Inferior parietal cortex (tissue), 1 donor: ENCODE data around the gene CNTNAP2.

Experiments
- DNase-seq: peaks from one replicate; pipeline ENCODE4 v3.0.0-alpha.2; 2016; ENCODE audit errors: extremely low spot score

Gene CNTNAP2

GRCh38 chr7:147240468-147240867 lies 1123.9 kb downstream of the CNTNAP2 start:
- no peak for DNase-seq

- peak; percentile 42 for DNase-seq
These were observed 1128.7 kb downstream of the CNTNAP2 start for GRCh38 chr7:147245274-147245673.

GRCh38 chr7:147249956-147250355 lies 1133.4 kb downstream of the CNTNAP2 start:
- no peak for DNase-seq

DNA sequence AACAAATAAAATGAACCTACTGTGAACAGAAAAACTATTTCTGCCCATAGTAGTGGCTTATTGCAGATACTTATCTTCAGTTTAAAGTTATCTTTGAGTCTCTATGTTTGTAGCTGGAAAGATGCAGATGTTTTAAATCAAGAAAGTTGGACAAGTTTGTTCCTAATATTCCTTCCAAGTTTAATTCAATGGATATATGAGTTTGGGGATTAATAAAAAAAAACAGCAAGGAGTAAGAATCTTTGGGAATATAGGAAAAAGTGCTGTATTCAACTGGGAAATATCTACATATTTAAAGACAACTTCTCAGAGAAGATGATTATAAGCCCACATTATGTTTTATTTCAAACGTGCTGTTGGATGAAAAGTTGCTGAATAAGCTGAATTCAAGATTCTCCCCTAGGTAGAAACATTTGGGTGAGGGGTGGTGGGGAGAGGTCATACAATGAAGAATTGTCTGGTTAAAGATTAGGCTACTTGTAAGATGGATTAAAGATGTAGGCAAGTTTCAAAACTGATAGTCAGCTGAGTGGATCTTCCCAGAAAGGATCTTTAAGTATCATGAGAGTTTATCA lies 1135.2 kb downstream of the CNTNAP2 start:
- DNase-seq, result no peak

GRCh38 chr7:147261693-147262092 lies 1145.1 kb downstream of the CNTNAP2 start:
- no peak for DNase-seq

GRCh38 chr7:147265528-147265927 lies 1148.9 kb downstream of the CNTNAP2 start:
- DNase-seq, result no peak

- no peak for DNase-seq
These were observed 1159.5 kb downstream of the CNTNAP2 start for GRCh38 chr7:147276106-147276505.

GRCh38 chr7:147276783-147277370 lies 1160.3 kb downstream of the CNTNAP2 start:
- no peak for DNase-seq

DNA sequence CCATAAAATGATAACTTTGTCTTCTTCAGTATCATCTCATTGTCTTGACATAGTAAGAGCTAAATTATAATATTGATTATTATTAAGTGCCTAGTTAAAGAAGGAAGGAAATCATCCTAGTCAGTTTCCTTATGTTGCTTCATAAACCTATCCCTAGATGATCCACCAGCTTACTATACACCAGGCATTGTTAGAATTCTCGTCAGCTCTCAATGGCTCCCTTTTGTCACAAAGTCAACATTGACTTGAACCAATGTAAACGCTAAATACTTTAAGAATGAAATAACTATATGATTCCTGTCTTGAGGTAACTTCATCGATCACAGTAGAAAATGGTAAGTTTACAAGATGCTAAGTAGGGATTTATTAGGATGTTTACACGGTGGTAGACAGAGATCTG lies 1162.9 kb downstream of the CNTNAP2 start:
- DNase-seq, result peak; percentile 44

- DNase-seq, result peak; percentile 71
These were observed 1163.4 kb downstream of the CNTNAP2 start for GRCh38 chr7:147279964-147280374.

DNA sequence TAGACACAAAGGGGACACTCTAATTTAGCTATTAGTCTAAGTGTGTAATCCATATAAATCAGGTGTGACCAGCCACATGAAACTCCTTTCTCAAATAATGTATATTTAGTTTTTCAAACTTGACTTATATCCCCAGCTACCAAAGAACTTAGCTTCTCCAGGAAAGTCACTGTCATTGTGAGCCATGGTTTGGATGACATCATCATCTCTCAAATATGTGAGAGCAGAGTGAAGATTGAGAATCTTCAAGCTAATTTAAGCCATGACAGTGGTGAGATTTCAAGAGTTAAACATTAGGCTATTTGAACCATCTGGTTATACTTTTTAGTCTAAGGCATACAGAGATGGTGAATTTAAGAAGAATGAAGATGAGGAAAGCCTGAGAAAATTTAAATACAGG lies 1165.6 kb downstream of the CNTNAP2 start:
- DNase-seq, result no peak

DNA sequence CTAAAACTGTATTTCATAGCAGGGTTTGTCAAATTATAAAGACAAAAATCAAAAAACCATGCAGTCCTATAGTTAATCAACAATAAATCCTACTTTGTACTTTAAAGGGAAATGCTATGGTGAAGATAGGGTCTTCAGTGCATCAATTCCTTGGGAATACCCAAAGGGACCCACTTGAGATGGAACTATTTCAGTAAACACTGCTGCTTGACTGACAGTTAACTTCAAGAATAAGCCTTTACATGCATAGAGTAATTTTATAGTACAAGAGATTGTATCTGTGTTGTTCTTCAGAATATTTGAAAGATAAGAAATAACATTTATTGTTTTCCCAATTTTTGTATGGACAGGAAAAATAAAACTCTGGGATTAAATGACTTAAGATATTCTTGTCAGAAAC lies 1179.6 kb downstream of the CNTNAP2 start:
- no peak for DNase-seq

DNA sequence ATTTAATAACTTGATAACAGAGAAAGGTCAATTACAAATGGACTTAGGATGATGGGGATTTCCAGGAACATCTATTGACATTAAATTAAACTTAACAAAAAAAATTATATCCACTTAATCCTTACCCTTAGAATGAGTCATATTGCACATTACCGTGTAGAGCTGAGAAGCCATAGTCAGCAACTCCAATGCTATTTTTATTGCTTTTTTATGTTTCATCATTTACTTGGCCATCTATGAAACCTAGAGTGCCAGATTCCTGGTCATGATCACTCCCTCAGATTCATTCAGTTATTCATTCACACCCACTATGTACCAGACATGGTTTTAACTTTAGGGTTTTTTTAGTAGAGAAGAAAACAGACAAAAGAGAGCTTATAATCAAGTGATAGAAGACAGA lies 1180.4 kb downstream of the CNTNAP2 start:
- peak; percentile 29 for DNase-seq

GRCh38 chr7:147298611-147299043 lies 1182.0 kb downstream of the CNTNAP2 start:
- DNase-seq, result no peak

DNA sequence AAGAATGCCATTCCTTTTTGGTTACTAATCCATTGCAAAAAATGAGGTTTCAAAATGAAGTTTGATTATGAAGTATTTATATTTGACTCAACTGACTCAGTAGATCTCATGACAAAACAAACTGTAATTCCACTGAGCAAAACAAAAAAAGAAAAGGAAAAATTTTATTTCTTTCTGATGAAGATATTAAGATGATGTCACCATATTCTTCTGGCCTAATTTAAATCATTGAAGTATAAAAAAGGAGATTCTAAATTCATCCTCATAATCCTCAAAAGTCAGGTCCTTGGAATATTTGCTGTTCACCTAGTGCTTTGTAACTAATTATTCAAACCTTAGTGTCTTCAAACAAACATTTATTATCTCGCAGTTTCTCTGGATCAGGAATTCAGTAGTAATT lies 1183.7 kb downstream of the CNTNAP2 start:
- no peak for DNase-seq

DNA sequence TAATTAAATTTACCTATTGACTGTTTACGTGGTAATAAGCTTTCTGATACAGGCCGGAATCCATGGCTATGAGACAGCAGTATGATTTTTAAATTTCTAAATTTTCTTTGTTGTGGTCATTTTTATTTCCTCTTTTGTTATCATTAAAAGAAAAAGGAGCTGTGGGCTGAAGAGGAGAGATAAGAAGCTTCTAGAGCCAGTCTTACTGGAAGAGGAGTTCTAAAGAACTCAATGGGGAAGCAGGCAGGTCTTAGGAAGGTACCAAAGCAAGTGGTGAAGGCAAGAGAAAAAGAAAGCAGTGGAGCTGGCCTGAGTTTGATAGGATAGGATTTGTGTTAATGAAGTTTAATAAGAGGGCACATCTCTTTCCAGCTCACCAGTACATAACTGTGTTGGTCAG lies 1187.8 kb downstream of the CNTNAP2 start:
- DNase-seq, result no peak

DNA sequence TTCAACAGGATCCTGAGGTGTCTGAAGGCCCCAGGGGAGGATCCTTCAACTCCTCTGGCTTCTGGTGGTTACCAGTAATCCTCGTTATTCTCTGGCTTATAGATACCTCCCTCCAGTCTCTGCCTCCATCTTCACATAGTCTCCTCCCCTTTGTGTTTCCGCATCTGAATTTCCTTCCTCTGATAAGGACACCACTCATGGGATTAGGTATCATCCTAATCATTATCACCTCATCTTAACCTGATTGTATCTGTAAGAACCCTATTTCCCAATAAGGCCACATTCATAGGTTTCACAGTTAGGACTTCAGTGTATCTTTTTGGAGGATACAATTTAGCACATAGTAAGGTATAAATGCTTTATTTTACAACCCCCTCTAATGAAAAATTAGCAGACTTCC lies 1189.2 kb downstream of the CNTNAP2 start:
- no peak for DNase-seq

- no peak for DNase-seq
These were observed 1191.9 kb downstream of the CNTNAP2 start for GRCh38 chr7:147308539-147308938.

GRCh38 chr7:147311336-147311735 lies 1194.7 kb downstream of the CNTNAP2 start:
- DNase-seq, result no peak

- no peak for DNase-seq
These were observed 1204.9 kb downstream of the CNTNAP2 start for GRCh38 chr7:147321504-147321903.

DNA sequence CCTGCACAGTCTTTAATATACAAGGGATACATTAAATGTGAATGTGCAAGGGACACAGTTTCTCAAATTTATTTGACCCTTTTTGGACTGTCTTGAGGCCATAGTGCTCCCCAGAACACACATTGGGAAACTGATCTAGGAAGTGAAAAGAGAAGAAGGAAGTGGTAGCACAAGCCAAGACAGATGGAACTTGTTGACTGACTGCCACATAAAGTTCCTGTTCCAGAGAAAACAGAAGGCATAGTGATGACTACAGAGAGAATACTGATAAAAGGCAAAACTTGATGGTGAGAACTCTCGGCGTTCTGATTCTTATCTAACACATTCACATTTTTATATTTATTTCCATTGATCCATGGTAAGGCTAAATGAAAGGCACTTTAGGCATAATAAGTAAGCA lies 1216.4 kb downstream of the CNTNAP2 start:
- peak; percentile 11 for DNase-seq

- no peak for DNase-seq
These were observed 1246.5 kb downstream of the CNTNAP2 start for GRCh38 chr7:147363101-147363500.

DNA sequence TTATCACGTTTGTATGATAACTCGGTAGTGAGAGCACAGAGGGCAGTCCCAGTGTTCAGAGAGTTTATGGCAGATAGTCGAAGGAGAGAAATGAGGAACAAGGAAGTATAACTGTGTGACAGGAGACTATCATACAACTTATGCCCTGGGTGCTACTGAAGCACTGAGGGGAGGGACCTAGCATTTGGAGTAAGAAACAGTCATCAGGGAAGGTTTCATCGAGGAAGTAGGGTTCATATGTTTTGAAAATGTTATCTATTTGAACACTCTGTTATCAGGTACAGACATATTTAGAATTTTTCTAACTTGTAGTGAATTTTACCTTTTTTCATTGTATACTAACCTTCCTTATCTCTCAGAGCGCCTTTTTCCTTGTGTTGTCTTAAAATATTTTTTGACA lies 1259.6 kb downstream of the CNTNAP2 start:
- DNase-seq, result no peak

GRCh38 chr7:147380926-147381325 lies 1264.3 kb downstream of the CNTNAP2 start:
- DNase-seq, result no peak
